ENCODE results near the gene LATS1. TPM values are rescaled to one million over a fixed set of nuclear protein-coding genes. Genes with fewer than 3 reads are reported as not detected.
A peak's percentile ranks its signal among the peaks of the same experiment; 100 is the strongest.
"Not testable (repeated sequence)": the region's sequence is repeated elsewhere in the genome, so short reads cannot be mapped to it uniquely, and the experiment has no call there.

LATS1 gene
- total RNA-seq, 1 experiment from 2014 or later = 12.8 TPM

GRCh38 chr6:149694921-149695320 lies 23.0 kb downstream of the LATS1 start:
- in situ Hi-C loops (cut with HindIII; ENCODE audit: low pct_unique_long_range_greater_than_20kb, low sequenced_read_pairs) = no loop called here

GRCh38 chr6:149691201-149691600 lies 26.7 kb downstream of the LATS1 start:
- DNase-seq (ENCODE audit: low read depth, low spot score) = no peak
- in situ Hi-C loops (cut with HindIII; ENCODE audit: low pct_unique_long_range_greater_than_20kb, low sequenced_read_pairs) = no loop called here

More at GRCh38 chr6:149694921-149695320, 23.0 kb downstream of the LATS1 start:
- DNase-seq (ENCODE audit: low read depth, low spot score) = no peak

GRCh38 chr6:149686230-149686629 lies 31.7 kb downstream of the LATS1 start:
- no peak for DNase-seq (ENCODE audit: low read depth, low spot score)
- in situ Hi-C loops (cut with HindIII; ENCODE audit: low pct_unique_long_range_greater_than_20kb, low sequenced_read_pairs) = no loop called here

GRCh38 chr6:149683256-149683859 lies 34.5 kb downstream of the LATS1 start:
- in situ Hi-C loops (cut with HindIII; ENCODE audit: low pct_unique_long_range_greater_than_20kb, low sequenced_read_pairs) = no loop called here
- DNase-seq (ENCODE audit: low read depth, low spot score) = no peak

- DNase-seq (ENCODE audit: low read depth, low spot score); in situ Hi-C loops (cut with HindIII; ENCODE audit: low pct_unique_long_range_greater_than_20kb, low sequenced_read_pairs): not testable (repeated sequence)
These were observed 36.1 kb downstream of the LATS1 start for GRCh38 chr6:149681845-149682244.

GRCh38 chr6:149681209-149681608 lies 36.7 kb downstream of the LATS1 start:
- in situ Hi-C loops (cut with HindIII; ENCODE audit: low pct_unique_long_range_greater_than_20kb, low sequenced_read_pairs) = no loop called here
- no peak for DNase-seq (ENCODE audit: low read depth, low spot score)

- in situ Hi-C loops (cut with HindIII; ENCODE audit: low pct_unique_long_range_greater_than_20kb, low sequenced_read_pairs) = no loop called here
These were observed 37.4 kb downstream of the LATS1 start for GRCh38 chr6:149680503-149680902.

GRCh38 chr6:149672265-149672664 lies 45.6 kb downstream of the LATS1 start:
- in situ Hi-C loops (cut with HindIII; ENCODE audit: low pct_unique_long_range_greater_than_20kb, low sequenced_read_pairs); DNase-seq (ENCODE audit: low read depth, low spot score): not testable (repeated sequence)

More at GRCh38 chr6:149680503-149680902, 37.4 kb downstream of the LATS1 start:
- DNase-seq (ENCODE audit: low read depth, low spot score) = no peak

GRCh38 chr6:149660028-149660427 lies 57.9 kb downstream of the LATS1 start:
- in situ Hi-C loops (cut with HindIII; ENCODE audit: low pct_unique_long_range_greater_than_20kb, low sequenced_read_pairs) = no loop called here
- DNase-seq (ENCODE audit: low read depth, low spot score) = no peak

GRCh38 chr6:149657441-149657840 lies 60.5 kb downstream of the LATS1 start:
- no peak for DNase-seq (ENCODE audit: low read depth, low spot score)
- in situ Hi-C loops (cut with HindIII; ENCODE audit: low pct_unique_long_range_greater_than_20kb, low sequenced_read_pairs) = no loop called here

- no peak for DNase-seq (ENCODE audit: low read depth, low spot score)
- in situ Hi-C loops (cut with HindIII; ENCODE audit: low pct_unique_long_range_greater_than_20kb, low sequenced_read_pairs) = no loop called here
These were observed 66.8 kb downstream of the LATS1 start for GRCh38 chr6:149651056-149651455.

GRCh38 chr6:149648148-149649145 lies 69.5 kb downstream of the LATS1 start, which contains the start of gene KATNA1:
Gene KATNA1, minus strand, starts transcription at chr6:149648714. Its CDS starts 10,167 bp downstream, at chr6:149638547.
- in situ Hi-C loops (cut with HindIII; ENCODE audit: low pct_unique_long_range_greater_than_20kb, low sequenced_read_pairs) = no loop called here
- DNase-seq (ENCODE audit: low read depth, low spot score) = peak; percentile 81

- in situ Hi-C loops (cut with HindIII; ENCODE audit: low pct_unique_long_range_greater_than_20kb, low sequenced_read_pairs) = no loop called here
- DNase-seq (ENCODE audit: low read depth, low spot score) = no peak
These were observed 71.3 kb downstream of the LATS1 start for GRCh38 chr6:149646599-149646998.

GRCh38 chr6:149642829-149643580 lies 74.9 kb downstream of the LATS1 start:
- no peak for DNase-seq (ENCODE audit: low read depth, low spot score)
- in situ Hi-C loops (cut with HindIII; ENCODE audit: low pct_unique_long_range_greater_than_20kb, low sequenced_read_pairs) = no loop called here

- no peak for DNase-seq (ENCODE audit: low read depth, low spot score)
- in situ Hi-C loops (cut with HindIII; ENCODE audit: low pct_unique_long_range_greater_than_20kb, low sequenced_read_pairs) = no loop called here
These were observed 81.8 kb downstream of the LATS1 start for GRCh38 chr6:149636124-149636523.

GRCh38 chr6:149634315-149634714 lies 83.6 kb downstream of the LATS1 start:
- DNase-seq (ENCODE audit: low read depth, low spot score) = no peak
- in situ Hi-C loops (cut with HindIII; ENCODE audit: low pct_unique_long_range_greater_than_20kb, low sequenced_read_pairs) = no loop called here

GRCh38 chr6:149628875-149629510 lies 88.9 kb downstream of the LATS1 start:
- no peak for DNase-seq (ENCODE audit: low read depth, low spot score)
- in situ Hi-C loops (cut with HindIII; ENCODE audit: low pct_unique_long_range_greater_than_20kb, low sequenced_read_pairs) = no loop called here

All from SK-MEL-5 (cell line).